B cell (primary cell): Measurements from ENCODE around the gene LMF2. TPM values are rescaled to one million over a fixed set of nuclear protein-coding genes. Genes with fewer than 3 reads are reported as not detected.
"Not testable (repeated sequence)": the region's sequence is repeated elsewhere in the genome, so short reads cannot be mapped to it uniquely, and the experiment has no call there.

Experiments
- ATAC-seq: fragments of 200-7000 bp; cut with Tn5 transposase; one replicate; pipeline ENCODE4 v1.10.0; 2021; ENCODE audit warnings: low read depth, mild to moderate bottlenecking, moderate number of reproducible peaks, moderate library complexity
- CTCF ChIA-PET: fragments of 350-600 bp; sonication (Branson Sonifier 250); formaldehyde crosslinking; loops from one replicate; lab custom pipeline; 2021; ENCODE audit warnings: antibody characterized with exemption, inconsistent platforms; lab: Charles Lee
- POLR2A ChIA-PET: fragments of 350-600 bp; sonication (Branson Sonifier 250); formaldehyde crosslinking; loops from one replicate; lab custom pipeline; 2021; ENCODE audit warnings: antibody characterized with exemption; lab: Charles Lee
- DNase-seq: peaks from one replicate; pipeline ENCODE4 v3.0.0; 2013
- H2AFZ ChIP-seq: 2 replicates; pipeline ENCODE4 v1.6.1; 2012; ENCODE audit warnings: mild to moderate bottlenecking, low read depth, low read length; ENCODE audit not compliant: insufficient read depth, poor library complexity, severe bottlenecking
- H3K27ac ChIP-seq, 2 donors: 1 replicate in 1 of 2; 2 replicates in 1 of 2; pipeline ENCODE4 v1.5.1; 2012 to 2013; ENCODE audit warnings: low read length in 2 of 2, mild to moderate bottlenecking in 2 of 2, moderate library complexity in 1 of 2
- H3K27me3 ChIP-seq, 4 experiments: fragments of 200-600 bp in 1 of 4; sonication (generic) in 1 of 4; replicated peaks in 1 of 4; 1 replicate in 2 of 4; 2 replicates in 2 of 4; pipeline versions ENCODE4 v1.6.1 to v1.7.0; 2013 to 2016; ENCODE audit warnings: low read length in 3 of 4, mild to moderate bottlenecking in 2 of 4, mixed read lengths in 1 of 4, moderate library complexity in 1 of 4; ENCODE audit not compliant: insufficient read depth in 4 of 4, control insufficient read depth in 3 of 4; ENCODE audit errors: control extremely low read depth in 1 of 4
- H3K36me3 ChIP-seq, 2 experiments: replicated peaks in 1 of 2; 1 replicate in 1 of 2; 2 replicates in 1 of 2; pipeline versions ENCODE4 v1.6.1 to v1.7.1; 2013; ENCODE audit warnings: low read length in 1 of 2; ENCODE audit not compliant: insufficient read depth in 2 of 2, control insufficient read depth in 1 of 2; ENCODE audit errors: control extremely low read depth in 1 of 2, extremely low read depth in 1 of 2
- H3K4me1 ChIP-seq, 2 donors: fragments of 200-600 bp in 1 of 2; sonication (generic) in 1 of 2; 1 replicate in 1 of 2; 2 replicates in 1 of 2; pipeline versions ENCODE4 v1.5.1 to v1.6.1; 2013 to 2017; ENCODE audit warnings: low read length in 2 of 2; ENCODE audit not compliant: control insufficient read depth in 2 of 2, insufficient read depth in 2 of 2
- H3K4me2 ChIP-seq: replicated peaks from 2 replicates; pipeline ENCODE3; 2012; ENCODE audit warnings: mild to moderate bottlenecking, low read depth, low read length; ENCODE audit not compliant: poor library complexity, severe bottlenecking
- H3K4me3 ChIP-seq, 5 experiments: fragments of 200-600 bp in 1 of 5; sonication (generic) in 1 of 5; 1 replicate in 3 of 5; 2 replicates in 2 of 5; pipeline versions ENCODE4 v1.5.1 to v1.7.0; 2011 to 2016; ENCODE audit warnings: low read length in 4 of 5, mild to moderate bottlenecking in 4 of 5, low read depth in 2 of 5, control low read depth in 1 of 5, moderate library complexity in 1 of 5; ENCODE audit not compliant: insufficient read depth in 1 of 5; ENCODE audit errors: control extremely low read depth in 1 of 5, extremely low read depth in 1 of 5
- H3K79me2 ChIP-seq: fragments of 200-600 bp; sonication (generic); one replicate; pipeline ENCODE4 v1.6.0; 2016; ENCODE audit warnings: low read length; ENCODE audit not compliant: control insufficient read depth, insufficient read depth
- H3K9ac ChIP-seq: fragments of 200-600 bp; sonication (generic); 2 replicates; pipeline ENCODE4 v1.6.1; 2017; ENCODE audit warnings: mild to moderate bottlenecking, low read length, moderate library complexity
- H3K9me3 ChIP-seq, 3 donors: one replicate each; pipeline versions ENCODE4 v1.6.1 to v1.7.1; 2013; ENCODE audit warnings: low read length in 2 of 3; ENCODE audit not compliant: control insufficient read depth in 2 of 3, insufficient read depth in 1 of 3; ENCODE audit errors: control extremely low read depth in 1 of 3
- H4K20me1 ChIP-seq: 2 replicates; pipeline ENCODE4 v1.6.0; 2012; ENCODE audit warnings: mild to moderate bottlenecking, low read length; ENCODE audit not compliant: insufficient read depth, control insufficient read depth, poor library complexity, severe bottlenecking
- H3K27ac Mint-ChIP-seq: one replicate; pipeline ENCODE4 v1.8.0; 2021; ENCODE audit warnings: mixed read lengths
- H3K27me3 Mint-ChIP-seq: one replicate; pipeline ENCODE4 v1.8.0; 2021; ENCODE audit warnings: mixed read lengths
- H3K4me1 Mint-ChIP-seq: one replicate; pipeline ENCODE4 v1.8.0; 2021; ENCODE audit warnings: mixed read lengths
- H3K4me3 Mint-ChIP-seq: one replicate; pipeline ENCODE4 v1.8.0; 2021; ENCODE audit warnings: mixed read lengths
- H3K9me3 Mint-ChIP-seq: one replicate; pipeline ENCODE4 v1.8.0; 2022; ENCODE audit warnings: mixed read lengths; ENCODE audit not compliant: insufficient read depth
- EZH2 ChIP-seq: IDR thresholded peaks from 2 replicates; pipeline ENCODE4 v1.6.1; 2012; ENCODE audit warnings: borderline replicate concordance, low read depth, mild to moderate bottlenecking, moderate library complexity, low read length; ENCODE audit not compliant: insufficient read depth, poor library complexity, severe bottlenecking
- WGBS: methylation state at CpG from one replicate; pipeline ENCODE4 v1.1.5; 2013; ENCODE audit warnings: missing lambda C conversion rate; ENCODE audit not compliant: insufficient coverage; 5-methylcytosine and 5-hydroxymethylcytosine counted together
- intact Hi-C: fragments of 100-400 bp; cut with micrococcal nuclease; formaldehyde crosslinking; loops from one replicate; pipeline ENCODE4 v1.10.0; 2022
- polyA plus RNA-seq: library from polyadenylated mRNA; depleted of rRNA; stranded (reverse); fragments of >200 nt; gene quantifications from 2 replicates; pipeline ENCODE4 v1.2.3, GENCODE V29; 2012
- total RNA-seq, 2 donors: library from RNA; stranded (reverse); fragments of 120-200 nt in 1 of 2; gene quantifications; 1 replicate in 1 of 2; 2 replicates in 1 of 2; pipeline versions ENCODE4 v1.2.3 to v1.2.4, GENCODE V29; 2013 to 2022
- TF ChIP-seq, protein P1 (sequence below): fragments of 200-600 bp; IDR thresholded peaks from one replicate; pipeline ENCODE4 v1.8.0; 2022; ENCODE audit warnings: antibody characterized with exemption, mild to moderate bottlenecking

LMF2 gene
- total and polyA plus RNA-seq, 2 donors (not counting 1 experiment from before 2014, with no cell fraction given): 128 to 316 TPM

DNA sequence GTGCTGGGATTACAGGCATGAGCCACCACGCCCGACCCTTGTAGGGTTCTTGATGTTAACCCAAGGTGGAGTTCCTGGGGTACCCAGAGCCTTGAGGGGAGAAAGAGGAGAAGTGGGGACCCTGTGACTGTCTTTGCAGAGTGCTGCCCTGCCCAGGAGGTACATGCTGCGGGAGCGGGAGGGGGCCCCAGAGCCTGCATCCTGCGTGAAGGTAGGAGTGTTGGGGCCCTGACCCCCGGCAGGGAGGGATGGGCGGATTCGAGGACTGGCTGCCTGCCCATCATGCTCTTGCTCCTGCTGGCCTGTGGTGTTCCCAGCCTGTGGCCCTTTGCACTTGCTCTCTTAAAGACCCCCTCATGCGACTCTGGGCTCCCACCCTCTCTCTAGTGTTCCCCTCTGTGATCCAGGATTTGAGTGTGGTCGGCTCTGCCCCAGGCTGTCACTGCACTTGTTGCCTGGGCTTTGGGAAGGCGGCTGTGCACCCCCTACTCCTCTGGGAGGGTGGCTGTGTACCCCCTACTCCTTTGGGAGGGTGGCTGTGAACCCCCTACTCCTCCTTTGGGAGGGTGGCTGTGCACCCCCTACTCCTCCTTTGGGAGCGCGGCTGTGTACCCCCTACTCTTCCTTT, 13.4 kb upstream of the LMF2 start:
- Histone ChIP-seq H3K4me2 (no peak overlapping the region), H3K79me2 (peaks cover 76% of the 10 kb centered on the region), H4K20me1 (peaks cover 49% of the 10 kb centered on the region), H3K9ac (no peak overlapping the region), H2AFZ (no peak overlapping the region), H3K36me3 (peaks cover 0 to 64% of the 10 kb centered on the region in 2 experiments), H3K27ac (no peak overlapping the region), H3K9me3 (no peaks in the 10 kb centered on the region), H3K4me1 (peaks cover 7 to 14% of the 10 kb centered on the region in 2 donors), H3K27me3 (no peaks in the 10 kb centered on the region), H3K4me3 (no peak overlapping the region)
- CTCF ChIA-PET: interaction anchor here (1.5 kb wide), 1 partner anchor 23 kb away, joined by 3 read pairs; no protein-coding TSS in a partner anchor
- no peak overlapping the region for H3K27ac Mint-ChIP-seq
- no peak overlapping the region for H3K4me3 Mint-ChIP-seq
- no peaks in the 10 kb centered on the region for H3K9me3 Mint-ChIP-seq
- TF ChIP-seq, protein P1, sequence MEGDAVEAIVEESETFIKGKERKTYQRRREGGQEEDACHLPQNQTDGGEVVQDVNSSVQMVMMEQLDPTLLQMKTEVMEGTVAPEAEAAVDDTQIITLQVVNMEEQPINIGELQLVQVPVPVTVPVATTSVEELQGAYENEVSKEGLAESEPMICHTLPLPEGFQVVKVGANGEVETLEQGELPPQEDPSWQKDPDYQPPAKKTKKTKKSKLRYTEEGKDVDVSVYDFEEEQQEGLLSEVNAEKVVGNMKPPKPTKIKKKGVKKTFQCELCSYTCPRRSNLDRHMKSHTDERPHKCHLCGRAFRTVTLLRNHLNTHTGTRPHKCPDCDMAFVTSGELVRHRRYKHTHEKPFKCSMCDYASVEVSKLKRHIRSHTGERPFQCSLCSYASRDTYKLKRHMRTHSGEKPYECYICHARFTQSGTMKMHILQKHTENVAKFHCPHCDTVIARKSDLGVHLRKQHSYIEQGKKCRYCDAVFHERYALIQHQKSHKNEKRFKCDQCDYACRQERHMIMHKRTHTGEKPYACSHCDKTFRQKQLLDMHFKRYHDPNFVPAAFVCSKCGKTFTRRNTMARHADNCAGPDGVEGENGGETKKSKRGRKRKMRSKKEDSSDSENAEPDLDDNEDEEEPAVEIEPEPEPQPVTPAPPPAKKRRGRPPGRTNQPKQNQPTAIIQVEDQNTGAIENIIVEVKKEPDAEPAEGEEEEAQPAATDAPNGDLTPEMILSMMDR: no peak
- no peak for TF ChIP-seq EZH2
- intact Hi-C loops: no loop called here
- ATAC-seq (no peak), DNase-seq (no peak)
- 98% methylated on average over 11 of the region's 13 CpGs for WGBS
- H3K4me1 Mint-ChIP-seq: peaks cover 7% of the 10 kb centered on the region
- H3K27me3 Mint-ChIP-seq: no peaks in the 10 kb centered on the region
- POLR2A ChIA-PET: no interaction called here

GRCh38 chr22:50520184-50520583, 12.7 kb upstream of the LMF2 start:
- Histone ChIP-seq H3K79me2 (peaks cover 82% of the 10 kb centered on the region), H4K20me1 (peaks cover 54% of the 10 kb centered on the region), H3K4me1 (peaks cover 7 to 14% of the 10 kb centered on the region in 2 donors), H3K36me3 (peaks cover 0 to 64% of the 10 kb centered on the region in 2 experiments)
- H3K27me3 Mint-ChIP-seq, H3K27me3 ChIP-seq, H2AFZ ChIP-seq, H3K9me3 Mint-ChIP-seq, H3K9me3 ChIP-seq, H3K4me3 ChIP-seq, DNase-seq, H3K27ac Mint-ChIP-seq, intact Hi-C loops, H3K4me2 ChIP-seq, H3K27ac ChIP-seq, H3K4me3 Mint-ChIP-seq, H3K4me1 Mint-ChIP-seq, ATAC-seq, H3K9ac ChIP-seq: not testable (repeated sequence)
- CTCF ChIA-PET: interaction anchor here (1.5 kb wide), 1 partner anchor 22 kb away, joined by 3 read pairs; no protein-coding TSS in a partner anchor
- 100% methylated on average over 4 of the region's 8 CpGs for WGBS
- POLR2A ChIA-PET: interaction anchor here (0.7 kb wide), 1 partner anchor 11 kb away, joined by 6 read pairs; no protein-coding TSS in a partner anchor
